Esophagus muscularis mucosa (tissue), 4 donors: ENCODE results near the gene RBP3. TPM values are rescaled to one million over a fixed set of nuclear protein-coding genes. Genes with fewer than 3 reads are reported as not detected.

Experiments used
- DNase-seq: peaks from one replicate; pipeline ENCODE4 v3.0.0-alpha.2; 2017; ENCODE audit errors: extremely low spot score
- H3K27ac ChIP-seq, 4 donors: fragments of 200-600 bp; sonication (generic); replicated peaks in 1 of 4; 1 replicate in 3 of 4; 2 replicates in 1 of 4; pipeline ENCODE4 v1.5.1; 2016 to 2019; ENCODE audit warnings: mild to moderate bottlenecking in 1 of 4
- H3K27me3 ChIP-seq, 4 donors: fragments of 200-600 bp; sonication (generic); one replicate each; pipeline versions ENCODE4 v1.5.1 to v1.6.0; 2016 to 2019
- H3K36me3 ChIP-seq, 4 donors: fragments of 200-600 bp; sonication (generic); one replicate each; pipeline ENCODE4 v1.5.1; 2016 to 2019
- H3K4me1 ChIP-seq, 4 donors: fragments of 200-600 bp; sonication (generic); one replicate each; pipeline ENCODE4 v1.5.1; 2016 to 2019
- H3K4me3 ChIP-seq, 4 donors: fragments of 200-600 bp; sonication (generic); 1 replicate in 2 of 4; 2 replicates in 2 of 4; pipeline ENCODE4 v1.5.1; 2016 to 2019; ENCODE audit warnings: mild to moderate bottlenecking in 4 of 4, moderate library complexity in 1 of 4
- H3K9me3 ChIP-seq, 4 donors: fragments of 200-600 bp; sonication (generic); 1 replicate in 3 of 4; 2 replicates in 1 of 4; pipeline ENCODE4 v1.5.1; 2016 to 2019
- EP300 ChIP-seq: sonication (generic); formaldehyde crosslinking; IDR thresholded peaks from one replicate; pipeline ENCODE4 v1.6.1; 2017; ENCODE audit warnings: antibody characterized with exemption
- POLR2A ChIP-seq: fragments of 450-650 bp; IDR thresholded peaks from one replicate; pipeline ENCODE4 v1.6.1; 2017; ENCODE audit warnings: antibody characterized with exemption, moderate library complexity, mild to moderate bottlenecking, low read depth
- POLR2AphosphoS5 ChIP-seq, 2 donors: sonication (generic); formaldehyde crosslinking; IDR thresholded peaks; one replicate each; pipeline ENCODE4 v1.6.1; 2017; ENCODE audit warnings: antibody characterized with exemption in 2 of 2
- WGBS: methylation state at CpG from one replicate; pipeline ENCODE4 v1.1.5; 2018; 5-methylcytosine and 5-hydroxymethylcytosine counted together
- intact Hi-C: fragments of 100-400 bp; cut with DNase I; formaldehyde crosslinking; loops from one replicate; pipeline ENCODE4 v1.15.1; 2023
- total RNA-seq, 4 donors: library from RNA; depleted of rRNA; stranded (reverse); fragments of >200 nt; gene quantifications; one replicate each; pipeline versions ENCODE4 v1.1.0 to v1.2.1, GENCODE V29; 2016
- TF ChIP-seq, protein P1 (sequence below), 3 experiments: fragments of 200-600 bp in 2 of 3; fragments of 450-650 bp in 1 of 3; sonication (generic) in 2 of 3; IDR thresholded peaks; one replicate each; pipeline ENCODE4 v1.5.1; 2017 to 2019; ENCODE audit warnings: antibody characterized with exemption in 3 of 3, mild to moderate bottlenecking in 2 of 3, moderate library complexity in 1 of 3

Gene RBP3
- total RNA-seq, 4 donors from 2014 or later: under 0.01 to 0.06 TPM; not detected in 2

GRCh38 chr10:47378606-47379444 is 30.7 kb downstream of the RBP3 start:
- Histone ChIP-seq H3K4me1 (peaks cover 0 to 19% (median 17%) of the 10 kb centered on the region in 4 donors), H3K27ac (no peak overlapping the region), H3K27me3 (peaks cover 0 to 23% (median 0%) of the 10 kb centered on the region in 4 donors), H3K36me3 (no peaks in the 10 kb centered on the region), H3K4me3 (no peak overlapping the region), H3K9me3 (no peaks in the 10 kb centered on the region)
- intact Hi-C loops: no loop called here
- TF ChIP-seq, protein P1, sequence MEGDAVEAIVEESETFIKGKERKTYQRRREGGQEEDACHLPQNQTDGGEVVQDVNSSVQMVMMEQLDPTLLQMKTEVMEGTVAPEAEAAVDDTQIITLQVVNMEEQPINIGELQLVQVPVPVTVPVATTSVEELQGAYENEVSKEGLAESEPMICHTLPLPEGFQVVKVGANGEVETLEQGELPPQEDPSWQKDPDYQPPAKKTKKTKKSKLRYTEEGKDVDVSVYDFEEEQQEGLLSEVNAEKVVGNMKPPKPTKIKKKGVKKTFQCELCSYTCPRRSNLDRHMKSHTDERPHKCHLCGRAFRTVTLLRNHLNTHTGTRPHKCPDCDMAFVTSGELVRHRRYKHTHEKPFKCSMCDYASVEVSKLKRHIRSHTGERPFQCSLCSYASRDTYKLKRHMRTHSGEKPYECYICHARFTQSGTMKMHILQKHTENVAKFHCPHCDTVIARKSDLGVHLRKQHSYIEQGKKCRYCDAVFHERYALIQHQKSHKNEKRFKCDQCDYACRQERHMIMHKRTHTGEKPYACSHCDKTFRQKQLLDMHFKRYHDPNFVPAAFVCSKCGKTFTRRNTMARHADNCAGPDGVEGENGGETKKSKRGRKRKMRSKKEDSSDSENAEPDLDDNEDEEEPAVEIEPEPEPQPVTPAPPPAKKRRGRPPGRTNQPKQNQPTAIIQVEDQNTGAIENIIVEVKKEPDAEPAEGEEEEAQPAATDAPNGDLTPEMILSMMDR (IDR thresholded peaks at IDR 0.05): no peak
- TF ChIP-seq EP300 (no peak), POLR2A (no peak), POLR2AphosphoS5 (IDR thresholded peaks at IDR 0.05) (no peak)
- DNase-seq: no peak
- 84% methylated on average over 15 of the region's 15 CpGs for WGBS

DNA sequence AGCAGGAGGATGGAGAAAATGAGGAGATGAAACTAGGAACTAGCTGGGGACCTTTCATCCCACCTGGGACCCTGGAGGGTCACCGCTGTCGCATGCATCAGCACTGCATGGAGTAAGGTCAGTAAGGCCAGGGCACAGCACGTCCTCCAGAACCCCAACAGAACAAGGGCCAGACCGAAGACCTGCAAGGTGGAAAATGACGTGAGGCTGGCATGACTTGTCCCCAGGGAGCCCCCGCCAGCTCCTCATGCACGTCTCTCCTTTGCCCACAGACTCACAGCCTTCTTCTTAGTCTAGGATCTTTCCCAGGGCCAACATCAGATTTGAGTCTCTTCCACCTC is 31.3 kb downstream of the RBP3 start:
- Histone ChIP-seq H3K9me3 (no peaks in the 10 kb centered on the region), H3K27me3 (peaks cover 0 to 23% (median 0%) of the 10 kb centered on the region in 4 donors), H3K27ac (no peak overlapping the region), H3K4me1 (peaks cover 0 to 21% (median 18%) of the 10 kb centered on the region in 4 donors), H3K4me3 (no peak overlapping the region), H3K36me3 (no peaks in the 10 kb centered on the region)
- 91% methylated on average over 7 of the region's 7 CpGs for WGBS
- intact Hi-C loops: no loop called here
- TF ChIP-seq, protein P1 (IDR thresholded peaks at IDR 0.05): no peak
- TF ChIP-seq POLR2A: no peak
- DNase-seq: no peak

DNA sequence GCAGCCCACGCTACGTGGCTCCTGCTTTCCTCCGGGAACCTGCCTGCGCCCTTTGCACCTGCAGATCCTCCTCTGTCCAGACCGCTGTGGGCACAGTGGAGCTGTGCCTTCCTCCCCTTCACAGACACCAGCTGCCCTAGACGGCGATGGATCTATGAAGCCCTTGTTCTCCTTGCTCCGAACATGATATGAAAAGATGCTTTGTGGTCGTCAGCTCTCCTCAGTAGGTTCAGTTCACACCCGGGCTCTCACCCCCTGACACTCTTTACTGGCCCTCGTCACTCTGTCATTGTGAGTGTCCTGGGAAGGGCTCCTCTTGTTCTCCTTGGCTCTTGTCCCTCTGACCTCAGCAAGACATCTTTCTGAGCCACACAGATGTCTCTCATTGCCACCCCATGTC is 31.7 kb downstream of the RBP3 start:
- no peak overlapping the region for H3K4me3 ChIP-seq
- no peaks in the 10 kb centered on the region for H3K36me3 ChIP-seq
- WGBS: 86% methylated on average over 7 of the region's 11 CpGs
- intact Hi-C loops: no loop called here
- H3K4me1 ChIP-seq: peaks cover 0 to 19% (median 16%) of the 10 kb centered on the region in 4 donors
- no peak for DNase-seq
- H3K9me3 ChIP-seq: no peaks in the 10 kb centered on the region
- no peak overlapping the region for H3K27ac ChIP-seq
- TF ChIP-seq POLR2A: no peak
- TF ChIP-seq, protein P1 (IDR thresholded peaks at IDR 0.05): no peak
- TF ChIP-seq EP300: no peak
- no peak for TF ChIP-seq POLR2AphosphoS5 (IDR thresholded peaks at IDR 0.05)
- H3K27me3 ChIP-seq: peaks cover 0 to 23% (median 0%) of the 10 kb centered on the region in 4 donors

DNA sequence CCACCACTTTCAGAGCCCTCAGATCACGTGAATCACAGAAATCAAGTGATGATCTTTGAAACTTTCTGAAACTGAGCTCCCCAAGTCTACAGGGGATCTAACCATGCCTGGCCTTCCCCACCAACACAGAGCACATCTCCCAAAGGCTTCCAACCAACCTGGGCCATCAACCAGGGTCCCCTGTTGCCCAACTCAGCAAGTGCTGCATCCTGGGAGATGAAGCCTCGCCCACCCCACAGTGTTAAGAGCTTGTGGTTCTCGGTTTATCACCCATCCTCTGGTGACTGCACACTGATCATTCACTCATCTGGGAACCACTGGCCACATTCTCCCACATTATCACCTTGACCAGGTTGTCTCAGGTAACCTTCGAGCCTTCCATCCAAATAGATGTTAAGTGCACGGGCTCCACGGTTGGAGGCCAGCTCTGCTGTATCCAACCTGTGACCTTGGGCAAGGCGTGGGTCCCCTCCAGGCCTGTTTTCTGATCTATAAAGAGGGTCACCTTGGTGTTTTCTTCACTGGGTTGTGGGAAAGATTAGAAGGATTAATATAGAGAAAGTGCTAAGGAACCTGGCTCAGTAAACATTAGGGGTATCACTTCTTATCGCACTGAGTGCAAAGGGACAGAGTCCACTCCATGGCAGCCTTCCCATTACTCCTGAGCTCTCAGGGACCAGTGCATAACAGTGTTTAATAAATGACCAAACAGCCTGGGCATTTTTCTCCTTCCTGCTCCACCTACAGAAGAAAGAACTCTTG is 32.4 kb downstream of the RBP3 start:
- TF ChIP-seq EP300 (no peak), POLR2A (no peak), POLR2AphosphoS5 (IDR thresholded peaks at IDR 0.05) (no peak)
- TF ChIP-seq, protein P1 (IDR thresholded peaks at IDR 0.05): no peak
- no peak for DNase-seq
- no peaks in the 10 kb centered on the region for H3K36me3 ChIP-seq
- H3K9me3 ChIP-seq: no peaks in the 10 kb centered on the region
- H3K27me3 ChIP-seq: peaks cover 0 to 23% (median 0%) of the 10 kb centered on the region in 4 donors
- peaks cover 0 to 15% (median 14%) of the 10 kb centered on the region in 4 donors for H3K4me1 ChIP-seq
- 86% methylated on average over 8 of the region's 8 CpGs for WGBS
- no peak overlapping the region for H3K27ac ChIP-seq
- intact Hi-C loops: no loop called here
- H3K4me3 ChIP-seq: no peak overlapping the region
